Measurements from ENCODE around the gene SCAMP2. TPM values are rescaled to one million over a fixed set of nuclear protein-coding genes. Genes with fewer than 3 reads are reported as not detected.

The SCAMP2 gene
- total and polyA plus RNA-seq, 10 of the 15 experiments (the other 5 are each of a cell fraction or from before 2014, with no cell fraction given): 10.9 to 158 (median 99.6) TPM

DNA sequence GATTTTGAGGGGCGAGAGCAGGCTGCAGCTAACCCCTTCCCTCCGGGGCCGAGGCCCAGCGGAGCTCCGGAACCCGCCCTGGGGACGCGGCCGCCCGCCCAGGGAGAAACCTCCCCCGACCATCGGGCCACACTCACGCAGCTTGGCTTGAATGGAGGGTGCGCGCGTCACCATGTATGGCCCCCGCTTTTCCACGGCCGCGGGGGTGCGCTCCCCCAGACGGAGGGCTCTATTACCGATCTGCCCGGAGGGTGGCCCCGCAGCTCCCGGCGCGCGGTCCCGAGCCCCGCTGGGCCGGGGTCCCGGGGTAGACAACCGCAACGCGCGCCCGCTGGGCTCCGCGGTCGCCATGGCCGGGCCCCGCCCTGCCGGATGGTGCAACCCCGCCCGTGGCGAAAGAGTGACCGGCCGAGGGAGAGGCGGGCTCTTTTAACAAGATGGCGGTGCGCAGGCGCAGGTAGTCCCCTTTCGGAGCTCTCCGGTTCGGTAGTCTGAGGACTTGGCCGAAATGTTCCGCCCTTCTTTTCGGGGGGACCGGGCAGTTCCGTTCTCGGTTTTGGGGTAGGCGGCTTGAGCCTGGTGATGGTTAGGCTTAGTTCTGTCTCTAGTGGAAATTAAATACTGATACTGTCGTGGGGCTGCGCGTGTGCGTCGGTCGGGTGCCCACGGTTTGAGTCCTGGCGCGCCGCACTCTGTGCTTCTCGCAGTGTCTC lies 33.4 kb upstream of the SCAMP2 start, which contains the start of gene FAM219B (continued):
- TF ChIP-seq ZBTB4 (CRISPR knock-in tag; IDR thresholded peaks at IDR 0.05) (no peak), HCFC1 (IDR thresholded peaks at IDR 0.05; ENCODE audit: low read length) (peak; percentile 39; the same call in 1 of the 2 replicates), SUZ12 (IDR thresholded peaks at IDR 0.05; ENCODE audit: unreplicated experiment) (no peak), ZNF592 (IDR thresholded peaks at IDR 0.05) (peak; percentile 54; the same call in 1 of the 2 replicates), JUND (IDR thresholded peaks at IDR 0.05; ENCODE audit: low read depth, low read length) (no peak), TAF1 (IDR thresholded peaks at IDR 0.05; ENCODE audit: borderline replicate concordance, low read depth, low read length) (peak; percentile 66), CBFB (IDR thresholded peaks at IDR 0.05; ENCODE audit: low read depth) (no peak), ZNF217 (IDR thresholded peaks at IDR 0.05) (0 out of 2 replicates have a peak, but pooled peaks have one; percentile 44), NFXL1 (IDR thresholded peaks at IDR 0.05; ENCODE audit: borderline replicate concordance) (no peak), KDM1A (IDR thresholded peaks at IDR 0.05; ENCODE audit: borderline replicate concordance) (no peak), SUPT20H (IDR thresholded peaks at IDR 0.05; ENCODE audit: borderline replicate concordance, control insufficient read depth, low read depth, low read length) (no peak), IKZF1 (conservative IDR thresholded peaks at IDR 0.05) (peak; percentile 79), NR2C2 (IDR thresholded peaks at IDR 0.05; ENCODE audit: borderline replicate concordance, control insufficient read depth, insufficient read length, low read depth) (no peak), POLR2A (IDR thresholded peaks at IDR 0.05; ENCODE audit: low read depth, low read length) (peak; percentile 82), CHD2 (IDR thresholded peaks at IDR 0.05; ENCODE audit: borderline replicate concordance, low read depth, low read length) (no peak), SIN3A (IDR thresholded peaks at IDR 0.05; ENCODE audit: low read depth, low read length) (peak; percentile 65; the same call in 1 of the 2 replicates), SMAD5 (IDR thresholded peaks at IDR 0.05; ENCODE audit: low read depth) (no peak), PBX3 (IDR thresholded peaks at IDR 0.05; ENCODE audit: insufficient replicate concordance, low read depth, low read length) (peak; percentile 21), ZNF24 (IDR thresholded peaks at IDR 0.05) (peak; percentile 62; the same call in 1 of the 2 replicates), TARDBP (IDR thresholded peaks at IDR 0.05; ENCODE audit: borderline replicate concordance) (no peak), CREB1 (IDR thresholded peaks at IDR 0.05; ENCODE audit: low read depth) (no peak), CREM (IDR thresholded peaks at IDR 0.05; ENCODE audit: low read depth) (no peak; the same call in 1 of the 2 replicates), YY1 (IDR thresholded peaks at IDR 0.05; ENCODE audit: low read depth, low read length) (peak; percentile 96), STAT1 (conservative IDR thresholded peaks at IDR 0.05) (no peak), TCF12 (IDR thresholded peaks at IDR 0.05; ENCODE audit: low read depth, low read length) (no peak)
